WTC11 (cell line): ENCODE data around the gene FER1L5. TPM values are rescaled to one million over a fixed set of nuclear protein-coding genes. Genes with fewer than 3 reads are reported as not detected.

Experiments used
- ATAC-seq: fragments of 200-7000 bp; cut with Tn5 transposase; 2 replicates; pipeline ENCODE4 v1.10.0; 2021; ENCODE audit warnings: mild to moderate bottlenecking, moderate library complexity
- CTCF ChIA-PET: fragments of 300-600 bp; sonication (Branson Sonifier 250); formaldehyde crosslinking; loops from one replicate; lab custom pipeline; 2021; ENCODE audit warnings: antibody characterized with exemption; lab: Charles Lee
- POLR2A ChIA-PET: fragments of 350-600 bp; sonication (Branson Sonifier 250); formaldehyde crosslinking; loops from one replicate; lab custom pipeline; 2021; ENCODE audit warnings: antibody characterized with exemption; lab: Charles Lee
- DNase-seq: peaks from one replicate; pipeline ENCODE4 v3.0.0; 2021; ENCODE audit warnings: low spot score
- H3K27ac Mint-ChIP-seq: 2 replicates; pipeline ENCODE4 v1.8.0; 2021; ENCODE audit warnings: mixed read lengths
- H3K27me3 Mint-ChIP-seq: 2 replicates; pipeline ENCODE4 v1.8.0; 2021; ENCODE audit warnings: low read depth, mild to moderate bottlenecking, moderate library complexity, mixed read lengths
- H3K36me3 Mint-ChIP-seq: 2 replicates; pipeline ENCODE4 v1.8.0; 2021; ENCODE audit warnings: mixed read lengths
- H3K4me1 Mint-ChIP-seq: 2 replicates; pipeline ENCODE4 v1.8.0; 2022; ENCODE audit warnings: mixed read lengths
- H3K4me3 Mint-ChIP-seq: 2 replicates; pipeline ENCODE4 v1.8.0; 2021; ENCODE audit warnings: mild to moderate bottlenecking, moderate library complexity, mixed read lengths
- H3K9me3 Mint-ChIP-seq: 2 replicates; pipeline ENCODE4 v1.8.0; 2021; ENCODE audit warnings: mixed read lengths
- AFF4 ChIP-seq: sonication (generic); formaldehyde crosslinking; IDR thresholded peaks from 2 replicates; pipeline ENCODE4 v1.8.1; 2023; ENCODE audit warnings: mild to moderate bottlenecking, missing genetic modification reagents, borderline replicate concordance
- ATF2 ChIP-seq: sonication (generic); formaldehyde crosslinking; IDR thresholded peaks from 2 replicates; pipeline ENCODE4 v1.8.1; 2022; ENCODE audit warnings: low read depth, missing genetic modification reagents, borderline replicate concordance
- CREB1 ChIP-seq: sonication (generic); formaldehyde crosslinking; IDR thresholded peaks from 2 replicates; pipeline ENCODE4 v1.8.0; 2023; ENCODE audit warnings: mild to moderate bottlenecking, missing genetic modification reagents
- ELF4 ChIP-seq: sonication (generic); formaldehyde crosslinking; IDR thresholded peaks from 2 replicates; pipeline ENCODE4 v1.8.1; 2022; ENCODE audit warnings: low read depth, mild to moderate bottlenecking, moderate library complexity, missing genetic modification reagents
- ETV6 ChIP-seq: sonication (generic); formaldehyde crosslinking; IDR thresholded peaks from 2 replicates; pipeline ENCODE4 v1.8.1; 2022; ENCODE audit warnings: mild to moderate bottlenecking, missing genetic modification reagents
- GABPB1 ChIP-seq: sonication (generic); formaldehyde crosslinking; IDR thresholded peaks from 2 replicates; pipeline ENCODE4 v1.8.1; 2023; ENCODE audit warnings: mild to moderate bottlenecking, missing genetic modification reagents
- HMGA2 ChIP-seq: fragments of 250-450 bp; sonication (Bioruptor Pico); IDR thresholded peaks from 2 replicates; pipeline ENCODE4 v1.4.0; 2021; ENCODE audit warnings: mild to moderate bottlenecking, moderate library complexity
- JAZF1 ChIP-seq: fragments of 250-450 bp; sonication (Bioruptor Pico); IDR thresholded peaks from 2 replicates; pipeline ENCODE4 v1.9.0; 2021; ENCODE audit warnings: moderate library complexity, mild to moderate bottlenecking, inconsistent platforms
- SOX15 ChIP-seq: fragments of 250-450 bp; sonication (Bioruptor Pico); IDR thresholded peaks from 2 replicates; pipeline ENCODE4 v1.9.0; 2021; ENCODE audit warnings: mild to moderate bottlenecking
- SP1 ChIP-seq: sonication (generic); formaldehyde crosslinking; conservative IDR thresholded peaks from 2 replicates; pipeline ENCODE4 v1.8.1; 2022; ENCODE audit warnings: missing genetic modification reagents
- TP53 ChIP-seq: sonication (generic); formaldehyde crosslinking; IDR thresholded peaks from 2 replicates; pipeline ENCODE4 v1.8.1; 2023; ENCODE audit warnings: mild to moderate bottlenecking, missing genetic modification reagents
- ZBTB21 ChIP-seq: sonication (generic); formaldehyde crosslinking; IDR thresholded peaks from 2 replicates; pipeline ENCODE4 v1.8.1; 2023; ENCODE audit warnings: mild to moderate bottlenecking, missing genetic modification reagents, borderline replicate concordance
- ZNF121 ChIP-seq: sonication (generic); formaldehyde crosslinking; IDR thresholded peaks from 2 replicates; pipeline ENCODE4 v1.8.0; 2023; ENCODE audit warnings: missing genetic modification reagents
- ZNF138 ChIP-seq: sonication (generic); formaldehyde crosslinking; conservative IDR thresholded peaks from 2 replicates; pipeline ENCODE4 v1.8.1; 2022; ENCODE audit warnings: mild to moderate bottlenecking, moderate library complexity, missing genetic modification reagents
- ZNF281 ChIP-seq: sonication (generic); formaldehyde crosslinking; IDR thresholded peaks from 2 replicates; pipeline ENCODE4 v1.8.0; 2023; ENCODE audit warnings: mild to moderate bottlenecking, missing genetic modification reagents
- ZNF317 ChIP-seq: sonication (generic); formaldehyde crosslinking; IDR thresholded peaks from 2 replicates; pipeline ENCODE4 v1.8.1; 2023; ENCODE audit warnings: low read depth, mild to moderate bottlenecking, moderate library complexity, missing genetic modification reagents, borderline replicate concordance
- ZNF396 ChIP-seq: fragments of 250-450 bp; sonication (Bioruptor Pico); IDR thresholded peaks from 2 replicates; pipeline ENCODE4 v1.8.0; 2021; ENCODE audit warnings: mild to moderate bottlenecking, moderate library complexity, borderline replicate concordance
- ZNF416 ChIP-seq: fragments of 250-450 bp; sonication (Bioruptor Pico); IDR thresholded peaks from 2 replicates; pipeline ENCODE4 v1.9.0; 2021; ENCODE audit warnings: mild to moderate bottlenecking, inconsistent platforms
- ZNF425 ChIP-seq: fragments of 250-450 bp; sonication (Bioruptor Pico); conservative IDR thresholded peaks from 2 replicates; pipeline ENCODE4 v1.9.0; 2021; ENCODE audit warnings: mild to moderate bottlenecking
- ZNF532 ChIP-seq: fragments of 250-450 bp; sonication (Bioruptor Pico); IDR thresholded peaks from 2 replicates; pipeline ENCODE4 v1.9.0; 2021; ENCODE audit warnings: mild to moderate bottlenecking, borderline replicate concordance
- ZNF671 ChIP-seq: fragments of 250-450 bp; sonication (Bioruptor Pico); IDR thresholded peaks from 2 replicates; pipeline ENCODE4 v1.8.0; 2021; ENCODE audit warnings: mild to moderate bottlenecking
- total RNA-seq: library from RNA; stranded (reverse); gene quantifications from 3 replicates; pipeline ENCODE4 v1.2.3, GENCODE V29; 2021

The FER1L5 gene
- total RNA-seq, 1 experiment from 2014 or later: 1.4 TPM

- Mint-ChIP-seq H3K4me3 (no peak overlapping the region), H3K36me3 (peaks cover 11% of the 10 kb centered on the region), H3K27me3 (no peaks in the 10 kb centered on the region), H3K4me1 (no peaks in the 10 kb centered on the region), H3K9me3 (no peaks in the 10 kb centered on the region), H3K27ac (no peak overlapping the region; the same call in 1 of the 2 replicates)
- POLR2A ChIA-PET: interaction anchor here (0.6 to 0.9 kb wide), 2 partner anchors 15 to 360 kb away, joined by 3 to 5 read pairs; no protein-coding TSS in a partner anchor
- ATAC-seq (no peak), DNase-seq (no peak)
- TF ChIP-seq TP53 (CRISPR knock-in tag): no peak
- TF ChIP-seq ZNF532 (CRISPR knock-in tag): no peak
- TF ChIP-seq ZNF396: no peak
- no peak for TF ChIP-seq ZNF138 (CRISPR knock-in tag)
- TF ChIP-seq ATF2: no peak
- no peak for TF ChIP-seq ELF4 (CRISPR knock-in tag)
- TF ChIP-seq ZBTB21 (CRISPR knock-in tag): no peak
- no peak for TF ChIP-seq ZNF416 (CRISPR knock-in tag)
- TF ChIP-seq AFF4: no peak
- TF ChIP-seq CREB1 (CRISPR knock-in tag): no peak
- no peak for TF ChIP-seq ZNF121 (CRISPR knock-in tag)
- TF ChIP-seq ZNF425 (CRISPR knock-in tag): no peak
- no peak for TF ChIP-seq ZNF671 (CRISPR knock-in tag)
- CTCF ChIA-PET: interaction anchor here (0.7 to 2.6 kb wide), 4 partner anchors 9 to 149 kb away, joined by 3 to 9 read pairs (median 3); no protein-coding TSS in a partner anchor
Observed at GRCh38 chr2:96699621-96700020, 57.1 kb downstream of the FER1L5 start.

GRCh38 chr2:96700086-96700485 lies 57.5 kb downstream of the FER1L5 start:
- DNase-seq: no peak
- H3K9me3 Mint-ChIP-seq: no peaks in the 10 kb centered on the region
- ATAC-seq: no peak
- H3K27me3 Mint-ChIP-seq: no peaks in the 10 kb centered on the region
- H3K27ac Mint-ChIP-seq: no peak overlapping the region
- H3K4me1 Mint-ChIP-seq: no peaks in the 10 kb centered on the region
- no peak overlapping the region for H3K4me3 Mint-ChIP-seq
- peaks cover 12% of the 10 kb centered on the region for H3K36me3 Mint-ChIP-seq
- POLR2A ChIA-PET: interaction anchor here (0.6 to 0.9 kb wide), 2 partner anchors 14 to 361 kb away, joined by 3 to 5 read pairs; no protein-coding TSS in a partner anchor
- CTCF ChIA-PET: interaction anchor here (0.5 to 2.6 kb wide), 4 partner anchors 10 to 150 kb away, joined by 3 to 9 read pairs (median 3); no protein-coding TSS in a partner anchor
- TF ChIP-seq JAZF1 (CRISPR knock-in tag) (no peak), ETV6 (CRISPR knock-in tag) (no peak), HMGA2 (CRISPR knock-in tag) (no peak), ZNF671 (CRISPR knock-in tag) (no peak), ZNF317 (CRISPR knock-in tag) (no peak), SOX15 (no peak), SP1 (no peak), GABPB1 (CRISPR knock-in tag) (no peak), ZNF281 (CRISPR knock-in tag) (no peak)
